Measurements from ENCODE around the gene KCTD4.

Gene KCTD4

GRCh38 chr13:45225370-45225769, 24.5 kb upstream of the KCTD4 start:
- Histone ChIP-seq H3K9me2 (replicated peaks; ENCODE audit: control insufficient read depth, low read length) (no peaks in the 10 kb centered on the region), H3K9me3 (ENCODE audit: control insufficient read depth, insufficient read depth, low read length) (no peaks in the 10 kb centered on the region), H3K79me2 (ENCODE audit: control insufficient read depth, low read length) (no peaks in the 10 kb centered on the region), H3K27ac (ENCODE audit: low read depth, low read length) (no peak overlapping the region), H3F3A (ENCODE audit: control insufficient read depth, insufficient read depth) (no peaks in the 10 kb centered on the region), H4K20me1 (ENCODE audit: control insufficient read depth, insufficient read depth, low read depth, low read length) (no peaks in the 10 kb centered on the region), H3K36me3 (ENCODE audit: control insufficient read depth, low read length) (no peaks in the 10 kb centered on the region), H3K4me3 (ENCODE audit: low read length) (no peak overlapping the region), H3K27me3 (ENCODE audit: control insufficient read depth, low read length) (no peaks in the 10 kb centered on the region), H3K4me1 (ENCODE audit: control insufficient read depth, low read length) (no peaks in the 10 kb centered on the region), H3K4me2 (ENCODE audit: low read length) (no peak overlapping the region)
- TF ChIP-seq, protein P1, sequence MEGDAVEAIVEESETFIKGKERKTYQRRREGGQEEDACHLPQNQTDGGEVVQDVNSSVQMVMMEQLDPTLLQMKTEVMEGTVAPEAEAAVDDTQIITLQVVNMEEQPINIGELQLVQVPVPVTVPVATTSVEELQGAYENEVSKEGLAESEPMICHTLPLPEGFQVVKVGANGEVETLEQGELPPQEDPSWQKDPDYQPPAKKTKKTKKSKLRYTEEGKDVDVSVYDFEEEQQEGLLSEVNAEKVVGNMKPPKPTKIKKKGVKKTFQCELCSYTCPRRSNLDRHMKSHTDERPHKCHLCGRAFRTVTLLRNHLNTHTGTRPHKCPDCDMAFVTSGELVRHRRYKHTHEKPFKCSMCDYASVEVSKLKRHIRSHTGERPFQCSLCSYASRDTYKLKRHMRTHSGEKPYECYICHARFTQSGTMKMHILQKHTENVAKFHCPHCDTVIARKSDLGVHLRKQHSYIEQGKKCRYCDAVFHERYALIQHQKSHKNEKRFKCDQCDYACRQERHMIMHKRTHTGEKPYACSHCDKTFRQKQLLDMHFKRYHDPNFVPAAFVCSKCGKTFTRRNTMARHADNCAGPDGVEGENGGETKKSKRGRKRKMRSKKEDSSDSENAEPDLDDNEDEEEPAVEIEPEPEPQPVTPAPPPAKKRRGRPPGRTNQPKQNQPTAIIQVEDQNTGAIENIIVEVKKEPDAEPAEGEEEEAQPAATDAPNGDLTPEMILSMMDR (IDR thresholded peaks at IDR 0.05; ENCODE audit: low read depth, low read length, poor library complexity, severe bottlenecking) = no peak
- TF ChIP-seq EZH2phosphoT487 (IDR thresholded peaks at IDR 0.05; ENCODE audit: borderline replicate concordance, low read length) = no peak

DNA sequence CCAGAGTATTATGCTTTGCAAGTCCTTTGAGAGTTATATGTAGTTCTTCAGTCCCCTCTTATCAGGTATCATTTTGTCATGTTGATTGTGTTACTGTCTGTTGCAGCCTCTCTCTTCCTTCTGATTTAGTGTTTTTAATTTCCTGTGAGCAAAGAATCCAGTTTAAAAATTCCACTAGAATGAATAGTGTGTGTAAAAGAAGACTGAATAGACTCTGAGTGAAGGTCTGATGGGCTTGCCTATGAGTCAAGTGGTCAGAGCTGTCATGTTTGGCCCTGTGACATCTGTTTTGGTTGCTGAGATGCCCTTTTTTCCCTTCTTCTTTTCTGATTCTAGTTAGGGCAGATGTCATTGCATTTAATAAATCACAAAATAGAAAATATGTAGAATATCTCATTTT, 23.3 kb upstream of the KCTD4 start:
- H3K27me3 ChIP-seq (ENCODE audit: control insufficient read depth, low read length) = no peaks in the 10 kb centered on the region
- H3K27ac ChIP-seq (ENCODE audit: low read depth, low read length) = no peak overlapping the region
- H3K9me2 ChIP-seq (replicated peaks; ENCODE audit: control insufficient read depth, low read length) = no peaks in the 10 kb centered on the region
- H3F3A ChIP-seq (ENCODE audit: control insufficient read depth, insufficient read depth) = no peaks in the 10 kb centered on the region
- H3K36me3 ChIP-seq (ENCODE audit: control insufficient read depth, low read length) = no peaks in the 10 kb centered on the region
- no peaks in the 10 kb centered on the region for H3K79me2 ChIP-seq (ENCODE audit: control insufficient read depth, low read length)
- no peak overlapping the region for H3K4me2 ChIP-seq (ENCODE audit: low read length)
- H3K9me3 ChIP-seq (ENCODE audit: control insufficient read depth, insufficient read depth, low read length) = no peaks in the 10 kb centered on the region
- TF ChIP-seq, protein P1 (IDR thresholded peaks at IDR 0.05; ENCODE audit: low read depth, low read length, poor library complexity, severe bottlenecking) = no peak
- TF ChIP-seq EZH2phosphoT487 (IDR thresholded peaks at IDR 0.05; ENCODE audit: borderline replicate concordance, low read length) = no peak
- H3K4me1 ChIP-seq (ENCODE audit: control insufficient read depth, low read length) = no peaks in the 10 kb centered on the region
- no peak overlapping the region for H3K4me3 ChIP-seq (ENCODE audit: low read length)
- H4K20me1 ChIP-seq (ENCODE audit: control insufficient read depth, insufficient read depth, low read depth, low read length) = no peaks in the 10 kb centered on the region

DNA sequence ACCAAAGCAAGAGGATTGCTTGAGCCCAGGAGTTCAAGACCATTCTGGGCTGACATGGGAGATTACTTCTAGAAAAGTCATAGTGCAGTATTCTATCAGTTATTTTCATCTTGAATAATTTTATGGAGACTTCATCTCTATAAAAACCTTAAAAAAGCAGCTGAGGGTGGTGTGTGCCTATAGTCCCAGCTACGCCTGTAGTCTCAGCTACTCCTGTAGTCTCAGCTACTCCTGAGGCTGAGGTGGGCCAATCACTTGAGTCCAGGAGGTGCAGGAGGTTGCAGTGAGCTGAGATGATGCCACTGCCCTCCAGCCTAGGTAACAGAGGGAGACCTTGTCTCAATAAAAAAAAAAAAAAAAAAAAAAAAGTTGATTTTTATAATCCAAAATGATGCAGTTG, 22.1 kb upstream of the KCTD4 start:
- Histone ChIP-seq H3F3A (ENCODE audit: control insufficient read depth, insufficient read depth) (no peaks in the 10 kb centered on the region), H3K27ac (ENCODE audit: low read depth, low read length) (no peak overlapping the region), H3K4me1 (ENCODE audit: control insufficient read depth, low read length) (no peaks in the 10 kb centered on the region), H3K36me3 (ENCODE audit: control insufficient read depth, low read length) (no peaks in the 10 kb centered on the region), H3K79me2 (ENCODE audit: control insufficient read depth, low read length) (no peaks in the 10 kb centered on the region), H3K27me3 (ENCODE audit: control insufficient read depth, low read length) (no peaks in the 10 kb centered on the region), H3K9me3 (ENCODE audit: control insufficient read depth, insufficient read depth, low read length) (no peaks in the 10 kb centered on the region), H3K4me3 (ENCODE audit: low read length) (no peak overlapping the region), H3K4me2 (ENCODE audit: low read length) (no peak overlapping the region), H3K9me2 (replicated peaks; ENCODE audit: control insufficient read depth, low read length) (no peaks in the 10 kb centered on the region), H4K20me1 (ENCODE audit: control insufficient read depth, insufficient read depth, low read depth, low read length) (no peaks in the 10 kb centered on the region)
- TF ChIP-seq EZH2phosphoT487 (IDR thresholded peaks at IDR 0.05; ENCODE audit: borderline replicate concordance, low read length) = no peak
- TF ChIP-seq, protein P1 (IDR thresholded peaks at IDR 0.05; ENCODE audit: low read depth, low read length, poor library complexity, severe bottlenecking) = no peak

- Histone ChIP-seq H3K79me2 (ENCODE audit: control insufficient read depth, low read length) (no peaks in the 10 kb centered on the region), H3F3A (ENCODE audit: control insufficient read depth, insufficient read depth) (no peaks in the 10 kb centered on the region), H3K9me2 (replicated peaks; ENCODE audit: control insufficient read depth, low read length) (no peaks in the 10 kb centered on the region), H3K36me3 (ENCODE audit: control insufficient read depth, low read length) (no peaks in the 10 kb centered on the region), H3K27ac (ENCODE audit: low read depth, low read length) (no peak overlapping the region), H3K9me3 (ENCODE audit: control insufficient read depth, insufficient read depth, low read length) (no peaks in the 10 kb centered on the region), H3K4me3 (ENCODE audit: low read length) (no peak overlapping the region), H3K27me3 (ENCODE audit: control insufficient read depth, low read length) (no peaks in the 10 kb centered on the region), H4K20me1 (ENCODE audit: control insufficient read depth, insufficient read depth, low read depth, low read length) (no peaks in the 10 kb centered on the region), H3K4me1 (ENCODE audit: control insufficient read depth, low read length) (no peaks in the 10 kb centered on the region), H3K4me2 (ENCODE audit: low read length) (no peak overlapping the region)
- TF ChIP-seq EZH2phosphoT487 (IDR thresholded peaks at IDR 0.05; ENCODE audit: borderline replicate concordance, low read length) = no peak
- TF ChIP-seq, protein P1 (IDR thresholded peaks at IDR 0.05; ENCODE audit: low read depth, low read length, poor library complexity, severe bottlenecking) = no peak
Observed at GRCh38 chr13:45222516-45222915, 21.7 kb upstream of the KCTD4 start.
